SK-N-SH (cell line): ENCODE results near the gene TFB2M. TPM values are rescaled to one million over a fixed set of nuclear protein-coding genes. Genes with fewer than 3 reads are reported as not detected.
A peak's percentile ranks its signal among the peaks of the same experiment; 100 is the strongest.

Experiments
- CTCF ChIA-PET: fragments of 300-600, 350-600 bp; formaldehyde crosslinking; extraction: SDS; loops from one replicate; lab custom pipeline; 2021; lab: Yijun Ruan, JAX
- POLR2A ChIA-PET: fragments of 350-600 bp; sonication (Branson Sonifier 250); formaldehyde crosslinking; extraction: SDS; loops from one replicate; lab custom pipeline; 2020; ENCODE audit warnings: antibody characterized with exemption, inconsistent platforms; lab: Yijun Ruan, JAX
- DNase-seq: peaks from one replicate; pipeline ENCODE4 v3.0.0; 2012
- H2AFZ ChIP-seq: fragments of 200-600 bp; sonication (generic); 2 replicates; pipeline ENCODE4 v1.8.1; 2016; ENCODE audit warnings: antibody characterized with exemption, mild to moderate bottlenecking, low read depth
- H3F3A ChIP-seq: fragments of 200-600 bp; sonication (generic); replicated peaks from 2 replicates; pipeline ENCODE3; 2016; ENCODE audit warnings: antibody characterized with exemption, mild to moderate bottlenecking; ENCODE audit not compliant: insufficient read depth
- H3K27ac ChIP-seq, 2 experiments: fragments of 200-500 bp in 1 of 2; fragments of 200-600 bp in 1 of 2; sonication (Bioruptor generic) in 1 of 2; sonication (generic), shearing (Covaris generic) in 1 of 2; 2 replicates each; pipeline versions ENCODE4 v1.5.1 to v1.6.1; 2014 to 2016; ENCODE audit warnings: low read depth in 2 of 2, inconsistent platforms in 1 of 2, low read length in 1 of 2, mild to moderate bottlenecking in 1 of 2, mixed read lengths in 1 of 2
- H3K27me3 ChIP-seq: fragments of 200-600 bp; sonication (generic), shearing (Covaris generic); 2 replicates; pipeline ENCODE4 v1.6.1; 2016; ENCODE audit warnings: mixed run types; ENCODE audit not compliant: insufficient read depth
- H3K36me3 ChIP-seq, 2 experiments: fragments of 200-500 bp in 1 of 2; fragments of 200-600 bp in 1 of 2; sonication (Bioruptor generic) in 1 of 2; sonication (generic) in 1 of 2; replicated peaks in 1 of 2; 2 replicates each; pipeline versions ENCODE3 to v1.5.1; 2014 to 2016; ENCODE audit warnings: low read length in 1 of 2, mild to moderate bottlenecking in 1 of 2; ENCODE audit not compliant: insufficient read depth in 2 of 2, control insufficient read depth in 1 of 2
- H3K4me1 ChIP-seq, 2 experiments: fragments of 200-500 bp in 1 of 2; fragments of 200-600 bp in 1 of 2; sonication (Bioruptor generic) in 1 of 2; sonication (generic), shearing (Covaris generic) in 1 of 2; 2 replicates each; pipeline versions ENCODE4 v1.5.1 to v1.6.1; 2014 to 2016; ENCODE audit warnings: low read depth in 1 of 2, low read length in 1 of 2, mixed run types in 1 of 2; ENCODE audit not compliant: insufficient read depth in 2 of 2, control insufficient read depth in 1 of 2
- H3K4me2 ChIP-seq: fragments of 200-600 bp; sonication (generic), shearing (Covaris generic); 2 replicates; pipeline ENCODE4 v1.6.1; 2017; ENCODE audit warnings: mixed run types
- H3K4me3 ChIP-seq, 2 experiments: fragments of 200-500 bp in 1 of 2; fragments of 200-600 bp in 1 of 2; sonication (Bioruptor generic) in 1 of 2; sonication (generic), shearing (Covaris generic) in 1 of 2; 2 replicates each; pipeline versions ENCODE4 v1.5.1 to v1.8.1; 2014 to 2016; ENCODE audit warnings: low read depth in 2 of 2, inconsistent platforms in 1 of 2, low read length in 1 of 2, mild to moderate bottlenecking in 1 of 2, mixed read lengths in 1 of 2, moderate library complexity in 1 of 2
- H3K79me2 ChIP-seq: fragments of 200-600 bp; sonication (generic); 2 replicates; pipeline ENCODE4 v1.8.1; 2017; ENCODE audit warnings: mild to moderate bottlenecking; ENCODE audit not compliant: insufficient read depth
- H3K9ac ChIP-seq: fragments of 200-600 bp; sonication (generic); 2 replicates; pipeline ENCODE4 v1.6.1; 2017; ENCODE audit warnings: mixed run types
- H3K9me2 ChIP-seq: fragments of 200-600 bp; sonication (generic); 2 replicates; pipeline ENCODE4 v1.6.1; 2017; ENCODE audit warnings: mixed run types
- H3K9me3 ChIP-seq: fragments of 200-600 bp; sonication (generic); 2 replicates; pipeline ENCODE4 v1.6.1; 2017; ENCODE audit warnings: mixed run types, mild to moderate bottlenecking, moderate library complexity
- H4K20me1 ChIP-seq: fragments of 200-600 bp; sonication (generic); 2 replicates; pipeline ENCODE4 v1.6.1; 2017; ENCODE audit warnings: mild to moderate bottlenecking, mixed run types; ENCODE audit not compliant: insufficient read depth
- CHD2 ChIP-seq: fragments of 150-350 bp; IDR thresholded peaks from 2 replicates; pipeline ENCODE4 v1.6.1; 2018; ENCODE audit warnings: low read length; ENCODE audit not compliant: partially characterized antibody
- EP300 ChIP-seq, 2 experiments: IDR thresholded peaks; 2 replicates each; pipeline versions ENCODE4 v1.4.0 to v1.6.1; 2012; ENCODE audit warnings: borderline replicate concordance in 1 of 2, low read depth in 1 of 2, low read length in 1 of 2
- EZH2phosphoT487 ChIP-seq: fragments of 200-600 bp; sonication (generic); IDR thresholded peaks from 2 replicates; pipeline ENCODE4 v1.6.1; 2017; ENCODE audit warnings: low read depth, mixed run types, mild to moderate bottlenecking, antibody characterized with exemption, moderate library complexity, borderline replicate concordance
- FOXJ3 ChIP-seq: sonication (generic); formaldehyde crosslinking; IDR thresholded peaks from 2 replicates; pipeline ENCODE4 v1.5.1; 2020; ENCODE audit warnings: mild to moderate bottlenecking, missing genetic modification reagents
- MEF2A ChIP-seq: IDR thresholded peaks from 2 replicates; pipeline ENCODE4 v1.4.0; 2012; ENCODE audit warnings: low read depth, borderline replicate concordance
- NFIC ChIP-seq: IDR thresholded peaks from 2 replicates; pipeline ENCODE4 v1.4.0; 2012; ENCODE audit warnings: borderline replicate concordance
- NRF1 ChIP-seq: IDR thresholded peaks from 2 replicates; pipeline ENCODE4 v1.6.1; 2012; ENCODE audit warnings: low read depth, mild to moderate bottlenecking, low read length
- RCOR1 ChIP-seq: fragments of 150-350 bp; IDR thresholded peaks from 2 replicates; pipeline ENCODE4 v1.6.1; 2017; ENCODE audit warnings: antibody characterized with exemption, low read length
- RXRA ChIP-seq: IDR thresholded peaks from 2 replicates; pipeline ENCODE4 v1.4.0; 2012; ENCODE audit warnings: low read depth, mild to moderate bottlenecking, borderline replicate concordance
- SMC3 ChIP-seq: IDR thresholded peaks from 2 replicates; pipeline ENCODE4 v1.6.1; 2012; ENCODE audit warnings: low read depth, low read length, improper control_type of control experiment
- TAF1 ChIP-seq: IDR thresholded peaks from 2 replicates; pipeline ENCODE4 v1.6.1; 2012; ENCODE audit warnings: low read depth, mild to moderate bottlenecking, low read length, moderate library complexity, borderline replicate concordance
- TEAD4 ChIP-seq: IDR thresholded peaks from 2 replicates; pipeline ENCODE4 v1.4.0; 2012; ENCODE audit warnings: mild to moderate bottlenecking, borderline replicate concordance; ENCODE audit not compliant: insufficient read depth
- YY1 ChIP-seq: IDR thresholded peaks from 2 replicates; pipeline ENCODE4 v1.4.0; 2012; ENCODE audit warnings: low read depth, mild to moderate bottlenecking
- WGBS: methylation state at CpG from one replicate; pipeline ENCODE4 v1.1.6; 2017; ENCODE audit warnings: low lambda C conversion rate; 5-methylcytosine and 5-hydroxymethylcytosine counted together
- polyA plus RNA-seq, 3 experiments: library from polyadenylated mRNA; depleted of rRNA; stranded (reverse); fragments of >200 nt; gene quantifications; 2 replicates each; pipeline ENCODE4 v1.2.3, GENCODE V29; 2012
- TF ChIP-seq, protein P1 (sequence below): IDR thresholded peaks from 2 replicates; pipeline ENCODE4; 2012
- TF ChIP-seq, protein P2 (sequence below): fragments of 150-350 bp; IDR thresholded peaks from 2 replicates; pipeline ENCODE4 v1.6.1; 2017; ENCODE audit warnings: antibody characterized with exemption, low read length, low read depth, borderline replicate concordance
- TF ChIP-seq, protein P3 (sequence below): IDR thresholded peaks from 2 replicates; pipeline ENCODE4 v1.4.0; 2012; ENCODE audit warnings: low read depth, borderline replicate concordance

The TFB2M gene
- polyA plus RNA-seq, 1 of the 3 experiments (the other 2 are of a cell fraction) = 17.3 TPM

- Histone ChIP-seq H3K9me2 (no peaks in the 10 kb centered on the region), H3K9ac (no peak overlapping the region), H3K4me2 (no peak overlapping the region), H3K79me2 (peaks cover 97% of the 10 kb centered on the region), H2AFZ (no peak overlapping the region), H3K4me3 (no peak overlapping the region), H3K27me3 (no peaks in the 10 kb centered on the region), H3K4me1 (peaks cover 15 to 33% of the 10 kb centered on the region in 2 experiments; a peak in 3 of 4 replicates), H3K27ac (peak overlapping the region in 1 of 2 experiments; percentile 11; a peak in 1 of 4 replicates), H3K9me3 (no peaks in the 10 kb centered on the region), H3K36me3 (peaks cover 0 to 19% of the 10 kb centered on the region in 2 experiments), H3F3A (peaks cover 13% of the 10 kb centered on the region), H4K20me1 (no peaks in the 10 kb centered on the region)
- 86% methylated on average over 17 of the region's 17 CpGs for WGBS
- ChIA-PET CTCF (interaction anchor here (0.7 kb wide), 1 partner anchor 107 kb away, joined by 3 read pairs; no protein-coding TSS in a partner anchor), POLR2A (no interaction called here)
- DNase-seq = no peak
- TF ChIP-seq RXRA = no peak
- no peak for TF ChIP-seq SMC3
- TF ChIP-seq, protein P1, sequence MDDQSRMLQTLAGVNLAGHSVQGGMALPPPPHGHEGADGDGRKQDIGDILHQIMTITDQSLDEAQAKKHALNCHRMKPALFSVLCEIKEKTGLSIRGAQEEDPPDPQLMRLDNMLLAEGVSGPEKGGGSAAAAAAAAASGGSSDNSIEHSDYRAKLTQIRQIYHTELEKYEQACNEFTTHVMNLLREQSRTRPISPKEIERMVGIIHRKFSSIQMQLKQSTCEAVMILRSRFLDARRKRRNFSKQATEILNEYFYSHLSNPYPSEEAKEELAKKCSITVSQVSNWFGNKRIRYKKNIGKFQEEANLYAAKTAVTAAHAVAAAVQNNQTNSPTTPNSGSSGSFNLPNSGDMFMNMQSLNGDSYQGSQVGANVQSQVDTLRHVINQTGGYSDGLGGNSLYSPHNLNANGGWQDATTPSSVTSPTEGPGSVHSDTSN = no peak
- TF ChIP-seq TEAD4 = no peak
- TF ChIP-seq EZH2phosphoT487 = no peak
- no peak for TF ChIP-seq CHD2
- no peak for TF ChIP-seq NFIC
- TF ChIP-seq TAF1 = no peak
- no peak for TF ChIP-seq EP300 (IDR thresholded peaks at IDR 0.05; ENCODE audit: borderline replicate concordance in 1 of 2, low read depth in 1 of 2, low read length in 1 of 2)
- TF ChIP-seq, protein P2, sequence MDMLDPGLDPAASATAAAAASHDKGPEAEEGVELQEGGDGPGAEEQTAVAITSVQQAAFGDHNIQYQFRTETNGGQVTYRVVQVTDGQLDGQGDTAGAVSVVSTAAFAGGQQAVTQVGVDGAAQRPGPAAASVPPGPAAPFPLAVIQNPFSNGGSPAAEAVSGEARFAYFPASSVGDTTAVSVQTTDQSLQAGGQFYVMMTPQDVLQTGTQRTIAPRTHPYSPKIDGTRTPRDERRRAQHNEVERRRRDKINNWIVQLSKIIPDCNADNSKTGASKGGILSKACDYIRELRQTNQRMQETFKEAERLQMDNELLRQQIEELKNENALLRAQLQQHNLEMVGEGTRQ = no peak
- no peak for TF ChIP-seq MEF2A
- TF ChIP-seq RCOR1 = no peak
- TF ChIP-seq NRF1 = no peak
- TF ChIP-seq, protein P3, sequence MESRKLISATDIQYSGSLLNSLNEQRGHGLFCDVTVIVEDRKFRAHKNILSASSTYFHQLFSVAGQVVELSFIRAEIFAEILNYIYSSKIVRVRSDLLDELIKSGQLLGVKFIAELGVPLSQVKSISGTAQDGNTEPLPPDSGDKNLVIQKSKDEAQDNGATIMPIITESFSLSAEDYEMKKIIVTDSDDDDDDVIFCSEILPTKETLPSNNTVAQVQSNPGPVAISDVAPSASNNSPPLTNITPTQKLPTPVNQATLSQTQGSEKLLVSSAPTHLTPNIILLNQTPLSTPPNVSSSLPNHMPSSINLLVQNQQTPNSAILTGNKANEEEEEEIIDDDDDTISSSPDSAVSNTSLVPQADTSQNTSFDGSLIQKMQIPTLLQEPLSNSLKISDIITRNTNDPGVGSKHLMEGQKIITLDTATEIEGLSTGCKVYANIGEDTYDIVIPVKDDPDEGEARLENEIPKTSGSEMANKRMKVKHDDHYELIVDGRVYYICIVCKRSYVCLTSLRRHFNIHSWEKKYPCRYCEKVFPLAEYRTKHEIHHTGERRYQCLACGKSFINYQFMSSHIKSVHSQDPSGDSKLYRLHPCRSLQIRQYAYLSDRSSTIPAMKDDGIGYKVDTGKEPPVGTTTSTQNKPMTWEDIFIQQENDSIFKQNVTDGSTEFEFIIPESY = no peak
- TF ChIP-seq YY1 = no peak
- no peak for TF ChIP-seq FOXJ3 (CRISPR knock-in tag)
These were observed 16.4 kb upstream of the TFB2M start for GRCh38 chr1:246582301-246583055.
